ENCODE measurements around the gene SH3PXD2B. TPM values are rescaled to one million over a fixed set of nuclear protein-coding genes. Genes with fewer than 3 reads are reported as not detected.

The SH3PXD2B gene
- total RNA-seq, 1 experiment from 2014 or later, result 12.9 TPM

- H3K9me3 Mint-ChIP-seq (ENCODE audit: unreplicated experiment), result no peaks in the 10 kb centered on the region
- H3K36me3 ChIP-seq (ENCODE audit: control insufficient read depth, insufficient read depth, low read length), result no peaks in the 10 kb centered on the region
- intact Hi-C loops (cut with micrococcal nuclease; ENCODE audit: unreplicated experiment), result no loop called here
- BruUV-seq (replicated peaks), result no TSS peak
- H3K27me3 Mint-ChIP-seq (ENCODE audit: insufficient read depth, unreplicated experiment), result no peaks in the 10 kb centered on the region
- H3K36me3 Mint-ChIP-seq (ENCODE audit: insufficient read depth, unreplicated experiment), result no peaks in the 10 kb centered on the region
- no peak for TF ChIP-seq CTCF (IDR thresholded peaks at IDR 0.05; ENCODE audit: insufficient read depth in 1 of 2, low read depth in 1 of 2, low read length in 1 of 2, severe bottlenecking in 1 of 2, unreplicated experiment in 1 of 2)
- H3K4me3 Mint-ChIP-seq (ENCODE audit: unreplicated experiment), result no peak overlapping the region
- CTCF ChIA-PET, result interaction anchor here (1.4 kb wide), 1 partner anchor 16 kb away, joined by 3 read pairs; no protein-coding TSS in a partner anchor
- no peaks in the 10 kb centered on the region for H3K4me1 Mint-ChIP-seq (ENCODE audit: low read depth, unreplicated experiment)
- H3K27me3 ChIP-seq (replicated peaks; ENCODE audit: control insufficient read depth, insufficient read depth, low read length), result no peaks in the 10 kb centered on the region
- H3K27ac Mint-ChIP-seq (ENCODE audit: unreplicated experiment), result no peak overlapping the region
- no peak for DNase-seq
- POLR2A ChIA-PET, result no interaction called here
- no peak overlapping the region for H3K4me3 ChIP-seq (ENCODE audit: low read depth, low read length)
- H3K4me1 ChIP-seq, result 0 out of 2 replicates have a peak, but pooled peaks cover 7% of the 10 kb centered on the region
- H3K9me3 ChIP-seq, result no peaks in the 10 kb centered on the region
These were observed 17.4 kb downstream of the SH3PXD2B start for GRCh38 chr5:172436879-172437369.

- CTCF ChIA-PET, result interaction anchor here (1.4 kb wide), 1 partner anchor 17 kb away, joined by 3 read pairs; no protein-coding TSS in a partner anchor
These were observed 18.0 kb downstream of the SH3PXD2B start for GRCh38 chr5:172436078-172436878.

More at GRCh38 chr5:172436078-172436878, 18.0 kb downstream of the SH3PXD2B start:
- 0 out of 2 replicates have a peak, but pooled peaks cover 7% of the 10 kb centered on the region for H3K4me1 ChIP-seq
- Mint-ChIP-seq H3K4me3 (ENCODE audit: unreplicated experiment) (no peak overlapping the region), H3K4me1 (ENCODE audit: low read depth, unreplicated experiment) (no peaks in the 10 kb centered on the region), H3K27ac (ENCODE audit: unreplicated experiment) (no peak overlapping the region), H3K27me3 (ENCODE audit: insufficient read depth, unreplicated experiment) (no peaks in the 10 kb centered on the region), H3K9me3 (ENCODE audit: unreplicated experiment) (no peaks in the 10 kb centered on the region), H3K36me3 (ENCODE audit: insufficient read depth, unreplicated experiment) (no peaks in the 10 kb centered on the region)
- H3K27me3 ChIP-seq (replicated peaks; ENCODE audit: control insufficient read depth, insufficient read depth, low read length), result no peaks in the 10 kb centered on the region
- H3K4me3 ChIP-seq (ENCODE audit: low read depth, low read length), result no peak overlapping the region
- TF ChIP-seq CTCF (IDR thresholded peaks at IDR 0.05; ENCODE audit: insufficient read depth in 1 of 2, low read depth in 1 of 2, low read length in 1 of 2, severe bottlenecking in 1 of 2, unreplicated experiment in 1 of 2), result no peak
- POLR2A ChIA-PET, result no interaction called here
- no peaks in the 10 kb centered on the region for H3K9me3 ChIP-seq
- no peaks in the 10 kb centered on the region for H3K36me3 ChIP-seq (ENCODE audit: control insufficient read depth, insufficient read depth, low read length)
- no peak for DNase-seq
- BruUV-seq (replicated peaks), result no TSS peak
- intact Hi-C loops (cut with micrococcal nuclease; ENCODE audit: unreplicated experiment), result no loop called here
